Suprapubic skin (tissue), 4 donors: Measurements from ENCODE around the gene TAF1D.

ENCODE experiments used
- EP300 ChIP-seq: sonication (generic); formaldehyde crosslinking; IDR thresholded peaks from one replicate; pipeline ENCODE4 v1.6.1; 2017; ENCODE audit warnings: antibody characterized with exemption
- POLR2A ChIP-seq, 2 donors: fragments of 450-650 bp; IDR thresholded peaks; one replicate each; pipeline ENCODE4 v1.6.1; 2017; ENCODE audit warnings: antibody characterized with exemption in 2 of 2, mild to moderate bottlenecking in 2 of 2, moderate library complexity in 2 of 2
- POLR2AphosphoS5 ChIP-seq, 3 donors: sonication (generic); formaldehyde crosslinking; IDR thresholded peaks; one replicate each; pipeline ENCODE4 v1.6.1; 2017; ENCODE audit warnings: antibody characterized with exemption in 3 of 3
- TF ChIP-seq, protein P1 (sequence below), 2 donors: fragments of 200-600 bp in 1 of 2; fragments of 450-650 bp in 1 of 2; sonication (generic) in 1 of 2; IDR thresholded peaks; one replicate each; pipeline ENCODE4 v1.5.1; 2016 to 2019; ENCODE audit warnings: antibody characterized with exemption in 2 of 2, mild to moderate bottlenecking in 1 of 2, moderate library complexity in 1 of 2

DNA sequence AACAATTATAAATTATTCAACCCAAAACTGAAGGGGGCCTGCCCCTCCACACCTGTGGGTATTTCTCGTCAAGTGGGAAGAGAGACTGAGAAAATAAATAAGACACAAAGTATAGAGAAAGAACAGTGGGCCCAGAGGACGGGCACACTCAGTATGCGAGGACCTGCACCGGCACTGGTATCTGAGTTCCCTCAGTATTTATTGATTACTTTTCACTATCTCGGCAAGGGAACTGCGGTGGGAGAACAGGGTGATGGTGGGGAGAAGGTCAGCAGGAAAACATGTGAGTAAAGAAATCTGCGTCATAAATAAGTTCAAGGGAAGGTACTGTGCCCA lies 3.3 kb upstream of the TAF1D start:
- TF ChIP-seq, protein P1, sequence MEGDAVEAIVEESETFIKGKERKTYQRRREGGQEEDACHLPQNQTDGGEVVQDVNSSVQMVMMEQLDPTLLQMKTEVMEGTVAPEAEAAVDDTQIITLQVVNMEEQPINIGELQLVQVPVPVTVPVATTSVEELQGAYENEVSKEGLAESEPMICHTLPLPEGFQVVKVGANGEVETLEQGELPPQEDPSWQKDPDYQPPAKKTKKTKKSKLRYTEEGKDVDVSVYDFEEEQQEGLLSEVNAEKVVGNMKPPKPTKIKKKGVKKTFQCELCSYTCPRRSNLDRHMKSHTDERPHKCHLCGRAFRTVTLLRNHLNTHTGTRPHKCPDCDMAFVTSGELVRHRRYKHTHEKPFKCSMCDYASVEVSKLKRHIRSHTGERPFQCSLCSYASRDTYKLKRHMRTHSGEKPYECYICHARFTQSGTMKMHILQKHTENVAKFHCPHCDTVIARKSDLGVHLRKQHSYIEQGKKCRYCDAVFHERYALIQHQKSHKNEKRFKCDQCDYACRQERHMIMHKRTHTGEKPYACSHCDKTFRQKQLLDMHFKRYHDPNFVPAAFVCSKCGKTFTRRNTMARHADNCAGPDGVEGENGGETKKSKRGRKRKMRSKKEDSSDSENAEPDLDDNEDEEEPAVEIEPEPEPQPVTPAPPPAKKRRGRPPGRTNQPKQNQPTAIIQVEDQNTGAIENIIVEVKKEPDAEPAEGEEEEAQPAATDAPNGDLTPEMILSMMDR (IDR thresholded peaks at IDR 0.05) = no peak
- TF ChIP-seq POLR2AphosphoS5 (IDR thresholded peaks at IDR 0.05) (no peak), EP300 (no peak), POLR2A (IDR thresholded peaks at IDR 0.05) (no peak)
